Measurements from ENCODE around the gene STEAP1.
A peak's percentile ranks its signal among the peaks of the same experiment; 100 is the strongest.

Gene STEAP1

GRCh38 chr7:90211391-90212148, 57.3 kb downstream of the STEAP1 start, which contains the start of gene STEAP2:
Gene STEAP2 (plus strand): TSS chr7:90211740. CDS start chr7:90225083, 13,343 bp downstream.
- peak; percentile 69 for DNase-seq (ENCODE audit: low read depth)

GRCh38 chr7:90212149-90212495, 57.9 kb downstream of the STEAP1 start:
- DNase-seq (ENCODE audit: low read depth), result no peak

DNA sequence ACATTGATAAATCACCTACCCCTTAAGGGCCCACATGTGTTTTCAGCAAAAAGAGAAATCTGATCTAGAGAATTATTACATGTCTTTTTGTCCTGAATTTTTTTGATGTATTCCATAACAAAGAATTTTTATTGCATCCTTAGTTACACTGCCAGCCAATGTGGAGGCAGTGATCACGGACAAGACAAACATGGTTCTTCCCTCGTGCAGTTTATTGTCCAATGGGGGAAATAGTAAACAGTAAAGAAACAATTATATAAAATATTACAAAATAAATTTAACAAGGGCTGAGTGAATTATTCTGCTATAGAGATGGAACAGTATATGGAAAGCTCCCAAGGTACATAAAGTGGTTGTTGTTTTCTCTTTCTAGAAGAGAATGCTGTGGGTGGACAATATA, 59.3 kb downstream of the STEAP1 start:
- no peak for DNase-seq (ENCODE audit: low read depth)

All from non-pigmented ciliary epithelial cell (primary cell).